Right atrium auricular region (tissue), 2 donors: ENCODE results near the gene PPP1R1A. TPM values are rescaled to one million over a fixed set of nuclear protein-coding genes. Genes with fewer than 3 reads are reported as not detected.

Experiments
- DNase-seq: peaks from one replicate; pipeline ENCODE4 v3.0.0-alpha.2; 2019; ENCODE audit warnings: low spot score
- H3K27ac ChIP-seq, 2 donors: fragments of 200-600 bp; sonication (generic); 1 replicate in 1 of 2; 2 replicates in 1 of 2; pipeline ENCODE4 v1.5.1; 2016 to 2019
- H3K27me3 ChIP-seq, 2 donors: fragments of 200-600 bp; sonication (generic); one replicate each; pipeline versions ENCODE4 v1.5.1 to v1.6.0; 2017 to 2019
- H3K36me3 ChIP-seq: fragments of 200-600 bp; sonication (generic); one replicate; pipeline ENCODE4 v1.5.1; 2016
- H3K4me1 ChIP-seq, 2 donors: fragments of 200-600 bp; sonication (generic); one replicate each; pipeline versions ENCODE4 v1.5.1 to v1.6.0; 2017 to 2019
- H3K4me3 ChIP-seq, 2 donors: fragments of 200-600 bp; sonication (generic); 1 replicate in 1 of 2; 2 replicates in 1 of 2; pipeline ENCODE4 v1.5.1; 2017 to 2019; ENCODE audit warnings: mild to moderate bottlenecking in 1 of 2, moderate library complexity in 1 of 2
- H3K9me3 ChIP-seq, 2 donors: fragments of 200-600 bp; sonication (generic); one replicate each; pipeline ENCODE4 v1.5.1; 2019
- total RNA-seq, 2 donors: library from RNA; depleted of rRNA; stranded (reverse); fragments of >200 nt; gene quantifications; one replicate each; pipeline ENCODE4 v1.1.0, GENCODE V29; 2016
- TF ChIP-seq, protein P1 (sequence below), 2 donors: fragments of 200-600 bp; sonication (generic); IDR thresholded peaks; one replicate each; pipeline ENCODE4 v1.5.1; 2019; ENCODE audit warnings: antibody characterized with exemption in 2 of 2

Gene PPP1R1A
- total RNA-seq, 2 donors from 2014 or later: 104 to 111 TPM

DNA sequence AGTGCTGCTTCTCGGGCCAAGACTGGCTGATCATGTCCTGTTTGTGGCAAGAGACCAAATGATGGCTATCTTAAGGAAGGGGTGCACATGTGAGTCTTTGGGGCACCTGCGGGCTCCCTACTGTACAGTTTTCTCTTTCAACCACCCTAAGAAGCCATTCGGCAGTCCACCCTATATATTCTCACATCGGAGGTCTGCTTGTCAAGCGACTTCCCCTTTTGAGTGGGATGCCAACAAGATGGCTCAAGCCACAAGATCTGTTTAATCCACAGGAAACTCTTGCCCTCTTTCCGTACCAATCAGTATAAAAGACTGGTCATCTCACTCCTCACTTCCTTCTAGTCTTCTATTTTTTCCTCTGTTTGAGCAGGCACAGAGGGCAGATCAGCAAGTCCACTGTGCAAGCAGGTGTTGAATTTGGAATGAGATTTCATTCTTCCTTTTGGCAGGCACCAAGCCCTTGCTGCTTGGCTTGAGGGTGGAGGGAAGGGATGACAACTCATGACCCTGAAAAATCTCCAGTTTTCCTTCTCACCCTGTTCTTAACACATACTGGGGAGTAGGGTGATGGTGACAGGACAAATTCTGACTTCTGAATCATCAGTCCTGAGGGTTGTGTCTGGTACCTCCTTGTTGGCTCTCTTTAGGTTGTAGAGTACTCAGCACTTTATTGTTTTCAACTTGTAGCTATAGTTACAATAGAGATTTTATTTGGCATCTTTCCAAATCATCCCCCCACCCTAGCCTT is 28.6 kb upstream of the PPP1R1A start:
- Histone ChIP-seq H3K9me3 (no peaks in the 10 kb centered on the region), H3K27me3 (no peaks in the 10 kb centered on the region), H3K4me1 (no peaks in the 10 kb centered on the region), H3K4me3 (no peak overlapping the region), H3K27ac (no peak overlapping the region), H3K36me3 (no peaks in the 10 kb centered on the region)
- no peak for DNase-seq
- TF ChIP-seq, protein P1, sequence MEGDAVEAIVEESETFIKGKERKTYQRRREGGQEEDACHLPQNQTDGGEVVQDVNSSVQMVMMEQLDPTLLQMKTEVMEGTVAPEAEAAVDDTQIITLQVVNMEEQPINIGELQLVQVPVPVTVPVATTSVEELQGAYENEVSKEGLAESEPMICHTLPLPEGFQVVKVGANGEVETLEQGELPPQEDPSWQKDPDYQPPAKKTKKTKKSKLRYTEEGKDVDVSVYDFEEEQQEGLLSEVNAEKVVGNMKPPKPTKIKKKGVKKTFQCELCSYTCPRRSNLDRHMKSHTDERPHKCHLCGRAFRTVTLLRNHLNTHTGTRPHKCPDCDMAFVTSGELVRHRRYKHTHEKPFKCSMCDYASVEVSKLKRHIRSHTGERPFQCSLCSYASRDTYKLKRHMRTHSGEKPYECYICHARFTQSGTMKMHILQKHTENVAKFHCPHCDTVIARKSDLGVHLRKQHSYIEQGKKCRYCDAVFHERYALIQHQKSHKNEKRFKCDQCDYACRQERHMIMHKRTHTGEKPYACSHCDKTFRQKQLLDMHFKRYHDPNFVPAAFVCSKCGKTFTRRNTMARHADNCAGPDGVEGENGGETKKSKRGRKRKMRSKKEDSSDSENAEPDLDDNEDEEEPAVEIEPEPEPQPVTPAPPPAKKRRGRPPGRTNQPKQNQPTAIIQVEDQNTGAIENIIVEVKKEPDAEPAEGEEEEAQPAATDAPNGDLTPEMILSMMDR (IDR thresholded peaks at IDR 0.05): no peak

DNA sequence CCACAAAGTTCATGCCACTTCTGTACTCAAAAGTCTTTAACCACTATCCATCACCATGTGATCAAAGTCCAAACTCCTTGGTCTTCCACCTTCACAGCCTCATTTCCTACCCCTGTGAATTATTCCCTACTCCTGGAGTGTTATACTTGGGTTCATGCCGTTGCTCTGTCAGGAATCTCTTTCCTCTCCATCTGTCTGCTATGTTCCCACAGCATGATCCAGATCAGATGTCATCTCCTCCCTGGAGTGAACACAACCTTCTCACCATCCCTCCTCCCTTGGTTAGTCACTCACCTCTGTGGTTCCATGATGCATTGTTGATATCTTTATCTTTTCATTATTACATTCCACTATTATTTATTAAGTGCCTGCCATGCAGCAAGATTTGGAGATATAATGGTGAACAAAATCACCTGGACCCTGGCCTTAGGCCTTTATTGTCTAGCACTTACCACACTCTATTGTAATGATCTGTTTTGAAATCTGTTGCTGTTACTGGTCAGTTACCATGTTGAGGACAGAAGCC is 23.8 kb upstream of the PPP1R1A start:
- no peaks in the 10 kb centered on the region for H3K27me3 ChIP-seq
- H3K36me3 ChIP-seq: no peaks in the 10 kb centered on the region
- no peaks in the 10 kb centered on the region for H3K9me3 ChIP-seq
- TF ChIP-seq, protein P1 (IDR thresholded peaks at IDR 0.05): no peak
- no peak for DNase-seq
- no peaks in the 10 kb centered on the region for H3K4me1 ChIP-seq
- H3K27ac ChIP-seq: no peak overlapping the region
- no peak overlapping the region for H3K4me3 ChIP-seq

DNA sequence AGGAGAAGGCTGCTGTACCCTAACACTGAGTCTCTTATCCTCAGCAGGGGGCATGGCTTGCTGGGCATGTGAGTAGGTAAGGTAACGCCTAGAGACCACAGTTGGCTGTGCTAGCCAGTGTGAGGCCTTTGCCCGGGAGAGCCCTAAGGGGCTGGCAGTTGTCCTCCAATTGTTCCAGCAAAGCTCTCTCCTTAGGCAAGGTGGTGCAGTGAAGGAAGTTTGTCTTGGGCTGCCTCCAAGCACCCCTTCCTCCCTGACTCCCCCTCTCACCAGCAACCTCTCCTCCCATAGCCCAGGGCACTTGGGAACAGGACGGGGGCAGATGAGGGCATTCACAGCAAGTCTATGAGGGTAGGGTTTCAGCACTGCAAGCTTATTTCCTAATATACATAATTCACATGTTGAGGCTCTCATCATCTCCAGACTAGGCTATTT is 23.3 kb upstream of the PPP1R1A start:
- Histone ChIP-seq H3K27me3 (no peaks in the 10 kb centered on the region), H3K4me1 (no peaks in the 10 kb centered on the region), H3K36me3 (no peaks in the 10 kb centered on the region), H3K27ac (no peak overlapping the region), H3K4me3 (no peak overlapping the region), H3K9me3 (no peaks in the 10 kb centered on the region)
- TF ChIP-seq, protein P1 (IDR thresholded peaks at IDR 0.05): no peak
- no peak for DNase-seq

DNA sequence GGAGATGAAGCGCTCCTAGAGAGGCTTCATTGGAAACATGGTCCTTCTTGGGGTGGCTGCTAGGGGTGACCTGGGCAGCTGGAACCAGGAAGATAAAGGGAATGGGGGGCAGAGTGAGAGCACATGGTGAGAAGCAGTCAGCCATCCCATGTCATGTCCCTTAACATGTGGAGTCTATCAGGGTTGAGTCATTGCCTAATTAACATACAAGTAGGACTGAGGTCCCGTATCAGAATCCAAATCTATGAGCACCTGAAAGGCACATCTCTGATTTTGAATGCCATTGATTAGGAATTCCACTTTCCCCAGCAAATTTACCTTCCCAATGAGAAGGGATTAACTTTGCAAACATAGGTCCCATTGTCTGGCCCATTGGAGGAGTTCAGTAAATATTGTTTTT is 20.3 kb upstream of the PPP1R1A start:
- no peaks in the 10 kb centered on the region for H3K27me3 ChIP-seq
- no peak overlapping the region for H3K27ac ChIP-seq
- H3K4me3 ChIP-seq: no peak overlapping the region
- H3K36me3 ChIP-seq: no peaks in the 10 kb centered on the region
- TF ChIP-seq, protein P1 (IDR thresholded peaks at IDR 0.05): no peak
- H3K9me3 ChIP-seq: no peaks in the 10 kb centered on the region
- no peaks in the 10 kb centered on the region for H3K4me1 ChIP-seq
- no peak for DNase-seq

DNA sequence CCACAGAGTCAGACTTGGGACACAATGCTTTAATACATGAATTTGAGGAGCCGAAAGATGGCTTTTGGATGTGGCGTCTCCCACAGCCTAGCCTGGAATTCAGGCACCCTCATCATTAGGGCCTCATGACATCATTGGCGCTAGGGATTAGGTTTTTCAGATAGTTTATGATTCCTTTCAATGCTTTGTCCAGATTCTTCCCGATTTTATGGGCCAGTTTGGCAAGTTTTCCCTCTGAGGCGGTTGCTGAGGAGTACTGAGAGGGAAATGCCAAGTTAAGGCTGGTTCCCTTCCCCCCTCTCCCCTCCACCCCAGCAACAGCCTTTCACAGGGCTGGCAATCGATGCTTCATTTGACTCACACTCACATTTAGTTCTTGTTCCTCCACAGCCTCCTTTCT is 19.7 kb upstream of the PPP1R1A start:
- no peaks in the 10 kb centered on the region for H3K36me3 ChIP-seq
- no peak overlapping the region for H3K27ac ChIP-seq
- no peak for DNase-seq
- no peaks in the 10 kb centered on the region for H3K4me1 ChIP-seq
- no peaks in the 10 kb centered on the region for H3K9me3 ChIP-seq
- TF ChIP-seq, protein P1 (IDR thresholded peaks at IDR 0.05): no peak
- H3K27me3 ChIP-seq: no peaks in the 10 kb centered on the region
- H3K4me3 ChIP-seq: no peak overlapping the region
